HCT116 (cell line): ENCODE results near the gene INS. TPM values are rescaled to one million over a fixed set of nuclear protein-coding genes. Genes with fewer than 3 reads are reported as not detected.

Experiments used
- ATAC-seq: fragments of 200-7000 bp; cut with Tn5 transposase; 2 replicates; pipeline ENCODE4 v1.9.1; 2020; ENCODE audit warnings: mild to moderate bottlenecking, moderate library complexity
- BruUV-seq: library from RNA; stranded (reverse); fragments of 400-500 nt; replicated peaks from 2 replicates; lab custom pipeline; 2021; lab: Mats Ljungman, UMichigan
- CTCF ChIA-PET: fragments of 300-600 bp; sonication (Branson Sonifier 250); formaldehyde crosslinking; loops from one replicate; lab custom pipeline; 2021; ENCODE audit warnings: antibody characterized with exemption; lab: Charles Lee
- POLR2A ChIA-PET: fragments of 300-600, 350-600 bp; sonication (Branson Sonifier 250); formaldehyde crosslinking; loops from one replicate; lab custom pipeline; 2021; ENCODE audit warnings: antibody characterized with exemption; lab: Charles Lee
- RAD21 ChIA-PET, 2 experiments: fragments of 300-600 bp; sonication (Branson Sonifier 250); formaldehyde crosslinking; loops; one replicate each; lab custom pipeline; 2023; ENCODE audit warnings: low total read pairs in 2 of 2; ENCODE audit not compliant: uncharacterized antibody in 2 of 2, unreplicated experiment in 2 of 2, low non-redundant PET in 1 of 2; lab: Charles Lee
- DNase-seq: peaks from one replicate; pipeline ENCODE4 v3.0.0-alpha.2; 2010; ENCODE audit warnings: low read depth, low spot score
- H2AFZ ChIP-seq: fragments of 200-600 bp; shearing (Covaris generic), sonication (generic); 2 replicates; pipeline ENCODE4 v1.6.1; 2017; ENCODE audit warnings: low read depth, mixed run types, mixed read lengths, antibody characterized with exemption, low read length; ENCODE audit not compliant: poor library complexity, severe bottlenecking
- H3K27ac ChIP-seq: 2 replicates; pipeline ENCODE4 v1.5.1; 2012; ENCODE audit warnings: low read depth, low read length
- H3K27me3 ChIP-seq: fragments of 200-600 bp; sonication (generic); 2 replicates; pipeline ENCODE4 v1.6.1; 2016; ENCODE audit warnings: mixed run types, low read length, mixed read lengths; ENCODE audit not compliant: insufficient read depth
- H3K36me3 ChIP-seq, 2 experiments: fragments of 200-500 bp in 1 of 2; fragments of 200-600 bp in 1 of 2; sonication (Bioruptor generic) in 1 of 2; sonication (generic) in 1 of 2; 2 replicates each; pipeline versions ENCODE4 v1.5.1 to v1.6.1; 2014 to 2016; ENCODE audit warnings: low read length in 2 of 2, inconsistent platforms in 1 of 2, mixed read lengths in 1 of 2, mixed run types in 1 of 2; ENCODE audit not compliant: insufficient read depth in 2 of 2, control insufficient read depth in 1 of 2
- H3K4me1 ChIP-seq, 2 experiments: fragments of 200-600 bp in 1 of 2; sonication (generic) in 1 of 2; 2 replicates each; pipeline versions ENCODE4 v1.5.1 to v1.6.1; 2012 to 2017; ENCODE audit warnings: low read length in 2 of 2, inconsistent platforms in 1 of 2, mild to moderate bottlenecking in 1 of 2, mixed read lengths in 1 of 2, mixed run types in 1 of 2, moderate library complexity in 1 of 2; ENCODE audit not compliant: insufficient read depth in 2 of 2, control insufficient read depth in 1 of 2
- H3K4me2 ChIP-seq: fragments of 200-600 bp; sonication (generic); 2 replicates; pipeline ENCODE4 v1.6.1; 2017; ENCODE audit warnings: mixed run types, low read length, mixed read lengths
- H3K4me3 ChIP-seq, 2 experiments: fragments of 200-600 bp in 1 of 2; sonication (generic) in 1 of 2; replicated peaks in 1 of 2; 2 replicates each; pipeline ENCODE4 v1.5.1; 2011 to 2016; ENCODE audit warnings: low read length in 2 of 2, control low read depth in 1 of 2, low read depth in 1 of 2, mild to moderate bottlenecking in 1 of 2, mixed read lengths in 1 of 2, mixed run types in 1 of 2
- H3K79me2 ChIP-seq: fragments of 200-600 bp; sonication (generic); 2 replicates; pipeline ENCODE4 v1.6.1; 2017; ENCODE audit warnings: mild to moderate bottlenecking, mixed run types, low read length, moderate library complexity, mixed read lengths; ENCODE audit not compliant: insufficient read depth
- H3K9ac ChIP-seq: fragments of 200-600 bp; sonication (generic); 2 replicates; pipeline ENCODE4 v1.6.1; 2016; ENCODE audit warnings: low read length, mixed read lengths
- H3K9me2 ChIP-seq: fragments of 200-600 bp; sonication (generic), shearing (Covaris generic); 2 replicates; pipeline ENCODE4 v1.6.1; 2017; ENCODE audit warnings: mixed run types, mild to moderate bottlenecking, moderate library complexity; ENCODE audit not compliant: insufficient read depth
- H3K9me3 ChIP-seq, 2 experiments: fragments of 200-500 bp in 1 of 2; fragments of 200-600 bp in 1 of 2; sonication (Bioruptor generic) in 1 of 2; sonication (generic) in 1 of 2; 2 replicates each; pipeline ENCODE4 v1.6.1; 2014 to 2017; ENCODE audit warnings: low read length in 2 of 2, mixed read lengths in 2 of 2, inconsistent platforms in 1 of 2, low read depth in 1 of 2, mild to moderate bottlenecking in 1 of 2, mixed run types in 1 of 2, moderate library complexity in 1 of 2; ENCODE audit not compliant: control insufficient read depth in 1 of 2, insufficient read depth in 1 of 2
- H4K20me1 ChIP-seq: fragments of 200-600 bp; sonication (generic), shearing (Covaris generic); 2 replicates; pipeline ENCODE4 v1.6.1; 2017; ENCODE audit warnings: mixed run types, mild to moderate bottlenecking, moderate library complexity; ENCODE audit not compliant: insufficient read depth
- CBX3 ChIP-seq: IDR thresholded peaks from 2 replicates; pipeline ENCODE4 v1.6.1; 2012; ENCODE audit warnings: low read depth
- RAD21 ChIP-seq: IDR thresholded peaks from 2 replicates; pipeline ENCODE4 v1.6.1; 2012; ENCODE audit warnings: low read depth, mild to moderate bottlenecking
- TCF7L2 ChIP-seq: IDR thresholded peaks from 2 replicates; pipeline ENCODE4 v1.7.0; 2011; ENCODE audit warnings: borderline replicate concordance, inconsistent platforms; ENCODE audit not compliant: insufficient read depth, insufficient read length; ENCODE audit errors: extremely low read depth
- intact Hi-C: fragments of 100-400 bp; cut with micrococcal nuclease; formaldehyde crosslinking; loops from 2 replicates; pipeline ENCODE4 v1.10.0; 2022
- total RNA-seq: library from RNA; stranded (reverse); gene quantifications from one replicate; pipeline ENCODE4 v1.2.1, GENCODE V29; 2021; ENCODE audit not compliant: unreplicated experiment
- TF ChIP-seq, protein P1 (sequence below), 3 experiments: fragments of 200-600 bp in 1 of 3; sonication (generic) in 1 of 3; IDR thresholded peaks in 2 of 3; conservative IDR thresholded peaks in 1 of 3; 2 replicates each; pipeline ENCODE4 v1.5.1; 2012 to 2017; ENCODE audit warnings: low read depth in 2 of 3, low read length in 2 of 3, antibody characterized with exemption in 1 of 3, borderline replicate concordance in 1 of 3, control low read depth in 1 of 3, mild to moderate bottlenecking in 1 of 3, mixed read lengths in 1 of 3, mixed run types in 1 of 3, moderate library complexity in 1 of 3; ENCODE audit not compliant: insufficient read depth in 1 of 3

The INS gene
- total RNA-seq, 1 experiment from 2014 or later, result 0.44 TPM

DNA sequence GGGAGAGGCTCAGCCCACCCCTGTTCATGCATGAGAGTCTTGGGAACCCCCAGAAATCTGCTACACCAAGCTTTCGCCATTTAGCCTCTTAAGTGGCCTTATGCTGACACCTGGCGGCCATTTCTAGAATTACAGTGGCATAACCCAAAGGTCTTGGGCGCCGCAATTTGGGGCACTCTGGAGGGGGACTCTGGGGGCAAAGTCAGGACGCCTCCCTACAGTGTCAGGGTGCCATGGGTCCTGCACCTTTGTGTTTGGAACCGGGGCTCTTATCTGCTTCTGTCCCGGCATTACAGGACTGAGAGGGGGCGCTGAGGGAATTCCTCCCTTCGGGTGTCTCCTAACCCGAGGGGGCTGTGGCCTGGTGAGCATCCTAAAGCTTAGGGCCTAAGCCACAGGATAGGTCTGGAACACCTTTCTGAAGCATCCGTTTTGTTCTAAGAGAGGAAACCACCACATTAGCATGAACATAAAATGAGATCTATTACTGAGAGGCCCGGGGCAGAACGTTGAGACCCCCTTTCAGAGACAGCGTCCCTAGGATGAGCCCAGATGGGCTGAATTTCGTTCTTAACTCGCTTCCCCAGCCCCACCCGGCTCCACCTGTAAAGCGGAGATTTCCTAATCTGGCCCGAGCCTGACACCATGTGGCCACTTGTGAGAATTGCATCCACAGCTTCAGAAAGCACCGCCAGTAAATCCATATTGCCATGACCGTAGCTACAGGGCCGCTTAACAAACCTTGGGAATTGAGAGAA, 9.3 kb downstream of the INS start:
- POLR2A ChIA-PET, result interaction anchor here (0.5 to 2.9 kb wide), 8 partner anchors 111 to 269 kb away, joined by 3 to 14 read pairs (median 4); no protein-coding TSS in a partner anchor
- Histone ChIP-seq H3K27ac (no peak overlapping the region; the same call in 1 of the 2 replicates), H3K4me2 (peak overlapping the region; percentile 55)

More for the DNA sequence above, 9.3 kb downstream of the INS start:
- Histone ChIP-seq H3K9me3 (no peaks in the 10 kb centered on the region), H3K79me2 (no peaks in the 10 kb centered on the region), H3K27me3 (no peaks in the 10 kb centered on the region; the same call in 1 of the 2 replicates), H3K36me3 (no peaks in the 10 kb centered on the region), H3K4me3 (peak overlapping the region; percentile 12 to 20; a peak in 3 of 4 replicates), H2AFZ (peak overlapping the region; percentile 79), H3K9ac (no peak overlapping the region), H3K4me1 (peaks cover 0 to 4% of the 10 kb centered on the region in 2 experiments; a peak in 1 of 4 replicates), H4K20me1 (no peaks in the 10 kb centered on the region), H3K9me2 (no peaks in the 10 kb centered on the region)
- CTCF ChIA-PET, result interaction anchor here (0.6 to 11.5 kb wide), 44 partner anchors 10 to 605 kb away, joined by 3 to 351 read pairs (median 6); partner anchors contain the start of genes KRTAP5-6, MRPL23, SYT8 and TNNI2
- TF ChIP-seq, protein P1, sequence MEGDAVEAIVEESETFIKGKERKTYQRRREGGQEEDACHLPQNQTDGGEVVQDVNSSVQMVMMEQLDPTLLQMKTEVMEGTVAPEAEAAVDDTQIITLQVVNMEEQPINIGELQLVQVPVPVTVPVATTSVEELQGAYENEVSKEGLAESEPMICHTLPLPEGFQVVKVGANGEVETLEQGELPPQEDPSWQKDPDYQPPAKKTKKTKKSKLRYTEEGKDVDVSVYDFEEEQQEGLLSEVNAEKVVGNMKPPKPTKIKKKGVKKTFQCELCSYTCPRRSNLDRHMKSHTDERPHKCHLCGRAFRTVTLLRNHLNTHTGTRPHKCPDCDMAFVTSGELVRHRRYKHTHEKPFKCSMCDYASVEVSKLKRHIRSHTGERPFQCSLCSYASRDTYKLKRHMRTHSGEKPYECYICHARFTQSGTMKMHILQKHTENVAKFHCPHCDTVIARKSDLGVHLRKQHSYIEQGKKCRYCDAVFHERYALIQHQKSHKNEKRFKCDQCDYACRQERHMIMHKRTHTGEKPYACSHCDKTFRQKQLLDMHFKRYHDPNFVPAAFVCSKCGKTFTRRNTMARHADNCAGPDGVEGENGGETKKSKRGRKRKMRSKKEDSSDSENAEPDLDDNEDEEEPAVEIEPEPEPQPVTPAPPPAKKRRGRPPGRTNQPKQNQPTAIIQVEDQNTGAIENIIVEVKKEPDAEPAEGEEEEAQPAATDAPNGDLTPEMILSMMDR (IDR thresholded peaks at IDR 0.05 in 2 of 3, conservative IDR thresholded peaks at IDR 0.05 in 1 of 3; ENCODE audit: borderline replicate concordance in 1 of 3, insufficient read depth in 1 of 3, low read depth in 2 of 3, low read length in 2 of 3), result peak; percentile 73 to 86 (median 81)
- TF ChIP-seq RAD21 (peak; percentile 87), CBX3 (no peak), TCF7L2 (peak; percentile 48)
- ATAC-seq, result peak; percentile 66
- no TSS peak for BruUV-seq
- DNase-seq, result peak; percentile 75
- RAD21 ChIA-PET, result interaction anchor here (0.6 to 4.5 kb wide), 19 partner anchors 9 to 511 kb away, joined by 3 to 55 read pairs (median 4); partner anchors contain the start of gene SYT8 (in 1 of the 2)
- intact Hi-C loops, result loop anchor here (1.0 to 5.0 kb wide), 4 partner anchors 314 to 499 kb away; no protein-coding TSS in a partner anchor
